ENCODE results near the gene KATNIP. TPM values are rescaled to one million over a fixed set of nuclear protein-coding genes. Genes with fewer than 3 reads are reported as not detected.

Gene KATNIP
- total and polyA plus RNA-seq, 9 of the 15 experiments (the other 6 are each of a cell fraction or from before 2014, with no cell fraction given): 1.7 to 13.2 (median 8.0) TPM

DNA sequence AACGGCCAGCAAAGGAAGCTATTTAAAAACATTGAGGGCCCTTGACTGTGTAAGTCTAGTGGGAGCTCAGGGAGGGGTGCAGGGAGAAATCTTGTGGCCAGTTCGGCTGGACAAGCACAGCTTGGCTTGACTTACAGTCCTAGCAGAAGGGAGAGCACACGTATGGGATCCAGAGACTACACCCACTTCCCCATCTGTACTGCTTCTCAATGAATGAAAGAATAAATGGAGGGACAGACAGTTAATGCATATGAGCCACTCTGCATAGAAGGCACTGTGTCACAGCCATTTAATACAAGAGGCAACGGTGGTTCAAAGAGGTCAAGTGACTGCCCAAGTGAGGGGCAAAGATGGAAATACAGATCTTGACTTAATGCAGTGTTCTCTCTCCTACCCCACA is 15.7 kb upstream of the KATNIP start (continued):
- TF ChIP-seq, protein P1, sequence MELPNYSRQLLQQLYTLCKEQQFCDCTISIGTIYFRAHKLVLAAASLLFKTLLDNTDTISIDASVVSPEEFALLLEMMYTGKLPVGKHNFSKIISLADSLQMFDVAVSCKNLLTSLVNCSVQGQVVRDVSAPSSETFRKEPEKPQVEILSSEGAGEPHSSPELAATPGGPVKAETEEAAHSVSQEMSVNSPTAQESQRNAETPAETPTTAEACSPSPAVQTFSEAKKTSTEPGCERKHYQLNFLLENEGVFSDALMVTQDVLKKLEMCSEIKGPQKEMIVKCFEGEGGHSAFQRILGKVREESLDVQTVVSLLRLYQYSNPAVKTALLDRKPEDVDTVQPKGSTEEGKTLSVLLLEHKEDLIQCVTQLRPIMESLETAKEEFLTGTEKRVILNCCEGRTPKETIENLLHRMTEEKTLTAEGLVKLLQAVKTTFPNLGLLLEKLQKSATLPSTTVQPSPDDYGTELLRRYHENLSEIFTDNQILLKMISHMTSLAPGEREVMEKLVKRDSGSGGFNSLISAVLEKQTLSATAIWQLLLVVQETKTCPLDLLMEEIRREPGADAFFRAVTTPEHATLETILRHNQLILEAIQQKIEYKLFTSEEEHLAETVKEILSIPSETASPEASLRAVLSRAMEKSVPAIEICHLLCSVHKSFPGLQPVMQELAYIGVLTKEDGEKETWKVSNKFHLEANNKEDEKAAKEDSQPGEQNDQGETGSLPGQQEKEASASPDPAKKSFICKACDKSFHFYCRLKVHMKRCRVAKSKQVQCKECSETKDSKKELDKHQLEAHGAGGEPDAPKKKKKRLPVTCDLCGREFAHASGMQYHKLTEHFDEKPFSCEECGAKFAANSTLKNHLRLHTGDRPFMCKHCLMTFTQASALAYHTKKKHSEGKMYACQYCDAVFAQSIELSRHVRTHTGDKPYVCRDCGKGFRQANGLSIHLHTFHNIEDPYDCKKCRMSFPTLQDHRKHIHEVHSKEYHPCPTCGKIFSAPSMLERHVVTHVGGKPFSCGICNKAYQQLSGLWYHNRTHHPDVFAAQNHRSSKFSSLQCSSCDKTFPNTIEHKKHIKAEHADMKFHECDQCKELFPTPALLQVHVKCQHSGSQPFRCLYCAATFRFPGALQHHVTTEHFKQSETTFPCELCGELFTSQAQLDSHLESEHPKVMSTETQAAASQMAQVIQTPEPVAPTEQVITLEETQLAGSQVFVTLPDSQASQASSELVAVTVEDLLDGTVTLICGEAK (IDR thresholded peaks at IDR 0.05): no peak
- TF ChIP-seq, protein P1 (CRISPR knock-in tag; IDR thresholded peaks at IDR 0.05): no peak
- TF ChIP-seq SLC30A9 (CRISPR knock-in tag; IDR thresholded peaks at IDR 0.05): no peak
- no peak for TF ChIP-seq RFX7 (CRISPR knock-in tag; IDR thresholded peaks at IDR 0.05)
- no peak for TF ChIP-seq RBM15 (IDR thresholded peaks at IDR 0.05; ENCODE audit: insufficient read depth, low read length)
- TF ChIP-seq CBX3 (IDR thresholded peaks at IDR 0.05; ENCODE audit: borderline replicate concordance in 1 of 2, low read length in 2 of 2): no peak
- TF ChIP-seq BRD4 (IDR thresholded peaks at IDR 0.05): no peak
- TF ChIP-seq, protein P2, sequence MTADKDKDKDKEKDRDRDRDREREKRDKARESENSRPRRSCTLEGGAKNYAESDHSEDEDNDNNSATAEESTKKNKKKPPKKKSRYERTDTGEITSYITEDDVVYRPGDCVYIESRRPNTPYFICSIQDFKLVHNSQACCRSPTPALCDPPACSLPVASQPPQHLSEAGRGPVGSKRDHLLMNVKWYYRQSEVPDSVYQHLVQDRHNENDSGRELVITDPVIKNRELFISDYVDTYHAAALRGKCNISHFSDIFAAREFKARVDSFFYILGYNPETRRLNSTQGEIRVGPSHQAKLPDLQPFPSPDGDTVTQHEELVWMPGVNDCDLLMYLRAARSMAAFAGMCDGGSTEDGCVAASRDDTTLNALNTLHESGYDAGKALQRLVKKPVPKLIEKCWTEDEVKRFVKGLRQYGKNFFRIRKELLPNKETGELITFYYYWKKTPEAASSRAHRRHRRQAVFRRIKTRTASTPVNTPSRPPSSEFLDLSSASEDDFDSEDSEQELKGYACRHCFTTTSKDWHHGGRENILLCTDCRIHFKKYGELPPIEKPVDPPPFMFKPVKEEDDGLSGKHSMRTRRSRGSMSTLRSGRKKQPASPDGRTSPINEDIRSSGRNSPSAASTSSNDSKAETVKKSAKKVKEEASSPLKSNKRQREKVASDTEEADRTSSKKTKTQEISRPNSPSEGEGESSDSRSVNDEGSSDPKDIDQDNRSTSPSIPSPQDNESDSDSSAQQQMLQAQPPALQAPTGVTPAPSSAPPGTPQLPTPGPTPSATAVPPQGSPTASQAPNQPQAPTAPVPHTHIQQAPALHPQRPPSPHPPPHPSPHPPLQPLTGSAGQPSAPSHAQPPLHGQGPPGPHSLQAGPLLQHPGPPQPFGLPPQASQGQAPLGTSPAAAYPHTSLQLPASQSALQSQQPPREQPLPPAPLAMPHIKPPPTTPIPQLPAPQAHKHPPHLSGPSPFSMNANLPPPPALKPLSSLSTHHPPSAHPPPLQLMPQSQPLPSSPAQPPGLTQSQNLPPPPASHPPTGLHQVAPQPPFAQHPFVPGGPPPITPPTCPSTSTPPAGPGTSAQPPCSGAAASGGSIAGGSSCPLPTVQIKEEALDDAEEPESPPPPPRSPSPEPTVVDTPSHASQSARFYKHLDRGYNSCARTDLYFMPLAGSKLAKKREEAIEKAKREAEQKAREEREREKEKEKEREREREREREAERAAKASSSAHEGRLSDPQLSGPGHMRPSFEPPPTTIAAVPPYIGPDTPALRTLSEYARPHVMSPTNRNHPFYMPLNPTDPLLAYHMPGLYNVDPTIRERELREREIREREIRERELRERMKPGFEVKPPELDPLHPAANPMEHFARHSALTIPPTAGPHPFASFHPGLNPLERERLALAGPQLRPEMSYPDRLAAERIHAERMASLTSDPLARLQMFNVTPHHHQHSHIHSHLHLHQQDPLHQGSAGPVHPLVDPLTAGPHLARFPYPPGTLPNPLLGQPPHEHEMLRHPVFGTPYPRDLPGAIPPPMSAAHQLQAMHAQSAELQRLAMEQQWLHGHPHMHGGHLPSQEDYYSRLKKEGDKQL (CRISPR knock-in tag; IDR thresholded peaks at IDR 0.05; ENCODE audit: borderline replicate concordance): no peak

Data from K562 (cell line).